Liver (tissue), 9 donors: ENCODE data around the gene SUGCT. TPM values are rescaled to one million over a fixed set of nuclear protein-coding genes. Genes with fewer than 3 reads are reported as not detected.
A peak's percentile ranks its signal among the peaks of the same experiment; 100 is the strongest.

ENCODE experiments used
- DNase-seq: peaks from one replicate; pipeline ENCODE4 v3.0.0-alpha.2; 2017; ENCODE audit warnings: low spot score
- H3K27ac ChIP-seq, 2 donors: one replicate each; pipeline ENCODE4 v1.7.0; 2013; ENCODE audit warnings: inconsistent platforms in 2 of 2, low read length in 2 of 2, control low read depth in 1 of 2, low read depth in 1 of 2, mild to moderate bottlenecking in 1 of 2
- H3K27me3 ChIP-seq, 4 donors: one replicate each; pipeline versions ENCODE4 v1.6.1 to v1.7.0; 2013; ENCODE audit warnings: low read length in 3 of 4, inconsistent platforms in 1 of 4, mild to moderate bottlenecking in 1 of 4, moderate library complexity in 1 of 4; ENCODE audit not compliant: control insufficient read depth in 4 of 4, insufficient read depth in 4 of 4
- H3K36me3 ChIP-seq, 4 donors: one replicate each; pipeline versions ENCODE4 v1.6.1 to v1.7.0; 2013; ENCODE audit warnings: low read length in 3 of 4, mild to moderate bottlenecking in 3 of 4, low read depth in 1 of 4, moderate library complexity in 1 of 4; ENCODE audit not compliant: control insufficient read depth in 4 of 4, insufficient read depth in 3 of 4
- H3K4me1 ChIP-seq, 4 donors: one replicate each; pipeline versions ENCODE4 v1.6.1 to v1.7.0; 2013; ENCODE audit warnings: low read length in 3 of 4, mild to moderate bottlenecking in 3 of 4, moderate library complexity in 1 of 4; ENCODE audit not compliant: control insufficient read depth in 4 of 4, insufficient read depth in 4 of 4
- H3K4me3 ChIP-seq, 3 donors: one replicate each; pipeline versions ENCODE4 v1.6.1 to v1.7.0; 2013; ENCODE audit warnings: low read length in 3 of 3, control low read depth in 1 of 3, low read depth in 1 of 3, mild to moderate bottlenecking in 1 of 3
- H3K9ac ChIP-seq, 2 donors: one replicate each; pipeline ENCODE4 v1.7.0; 2013; ENCODE audit warnings: low read length in 2 of 2, mild to moderate bottlenecking in 2 of 2, moderate library complexity in 2 of 2, control low read depth in 1 of 2, low read depth in 1 of 2
- H3K9me3 ChIP-seq, 4 donors: one replicate each; pipeline versions ENCODE4 v1.6.1 to v1.7.0; 2013; ENCODE audit warnings: low read length in 3 of 4; ENCODE audit not compliant: control insufficient read depth in 4 of 4
- EGR1 ChIP-seq, 2 donors: IDR thresholded peaks; 2 replicates each; pipeline ENCODE4 v1.6.1; 2016 to 2018; ENCODE audit warnings: antibody characterized with exemption in 2 of 2, low read depth in 2 of 2
- FOXA1 ChIP-seq: IDR thresholded peaks from 2 replicates; pipeline ENCODE4 v1.6.1; 2016; ENCODE audit warnings: antibody characterized with exemption
- FOXA2 ChIP-seq: IDR thresholded peaks from 2 replicates; pipeline ENCODE4 v1.6.1; 2016; ENCODE audit warnings: antibody characterized with exemption
- GABPA ChIP-seq, 2 donors: IDR thresholded peaks in 1 of 2; conservative IDR thresholded peaks in 1 of 2; 2 replicates each; pipeline ENCODE4 v1.6.1; 2016; ENCODE audit warnings: antibody characterized with exemption in 2 of 2, mild to moderate bottlenecking in 1 of 2, moderate library complexity in 1 of 2
- HNF4G ChIP-seq: IDR thresholded peaks from 2 replicates; pipeline ENCODE4 v1.6.1; 2016; ENCODE audit warnings: antibody characterized with exemption
- JUND ChIP-seq, 2 donors: IDR thresholded peaks; 2 replicates each; pipeline ENCODE4 v1.6.1; 2016; ENCODE audit warnings: antibody characterized with exemption in 2 of 2
- MAX ChIP-seq: IDR thresholded peaks from 2 replicates; pipeline ENCODE4 v1.6.1; 2016; ENCODE audit warnings: antibody characterized with exemption
- NR2F2 ChIP-seq: IDR thresholded peaks from 2 replicates; pipeline ENCODE4 v1.6.1; 2016; ENCODE audit warnings: antibody characterized with exemption
- RAD21 ChIP-seq, 2 donors: IDR thresholded peaks; 2 replicates each; pipeline ENCODE4 v1.6.1; 2016; ENCODE audit warnings: antibody characterized with exemption in 2 of 2, mild to moderate bottlenecking in 2 of 2
- RXRA ChIP-seq, 2 donors: IDR thresholded peaks; 2 replicates each; pipeline ENCODE4 v1.6.1; 2017 to 2018; ENCODE audit warnings: antibody characterized with exemption in 2 of 2, mild to moderate bottlenecking in 1 of 2
- SP1 ChIP-seq: IDR thresholded peaks from 2 replicates; pipeline ENCODE4 v1.6.1; 2018; ENCODE audit warnings: antibody characterized with exemption, mild to moderate bottlenecking
- TAF1 ChIP-seq: conservative IDR thresholded peaks from 2 replicates; pipeline ENCODE4 v1.6.1; 2016; ENCODE audit warnings: antibody characterized with exemption, mild to moderate bottlenecking
- YY1 ChIP-seq: IDR thresholded peaks from 2 replicates; pipeline ENCODE4 v1.6.1; 2016; ENCODE audit warnings: antibody characterized with exemption, mild to moderate bottlenecking
- WGBS: extraction: QIAGEN DNeasy Blood & Tissue Kit; methylation state at CpG from one replicate; pipeline ENCODE4 v1.1.7; 2013; 5-methylcytosine and 5-hydroxymethylcytosine counted together
- polyA plus RNA-seq, 2 donors: library from polyadenylated mRNA; stranded (reverse) in 1 of 2; unstranded in 1 of 2; fragments of 200-250 nt in 1 of 2; fragments of >200 nt in 1 of 2; fragmentation: Nextera tagmentation in 1 of 2; extraction: Ambion mirVana in 1 of 2; gene quantifications; one replicate each; pipeline versions ENCODE4 v1.2.1 to v1.2.3, GENCODE V29; 2013 to 2015
- total RNA-seq, 2 donors: library from RNA; depleted of rRNA; stranded (reverse); fragments of >200 nt; gene quantifications; one replicate each; pipeline ENCODE4 v1.2.3, GENCODE V29; 2014
- TF ChIP-seq, protein P1 (sequence below): IDR thresholded peaks from 2 replicates; pipeline ENCODE4 v1.6.1; 2016; ENCODE audit warnings: antibody characterized with exemption, mild to moderate bottlenecking
- donor health status: healthy.
- donor health status: healthy.
- donor health status: healthy.
- donor health status: healthy.
- donor health status: healthy.

The SUGCT gene
- total and polyA plus RNA-seq, 4 donors = 6.2 to 11.9 (median 9.9) TPM

GRCh38 chr7:40842641-40843040 is 707.8 kb downstream of the SUGCT start:
- Histone ChIP-seq H3K9me3 (peaks cover 0 to 4% (median 0%) of the 10 kb centered on the region in 4 donors), H3K4me1 (peaks cover 0 to 3% (median 0%) of the 10 kb centered on the region in 4 donors), H3K4me3 (no peak overlapping the region), H3K9ac (no peak overlapping the region), H3K36me3 (no peaks in the 10 kb centered on the region), H3K27me3 (no peaks in the 10 kb centered on the region), H3K27ac (no peak overlapping the region)
- no peak for DNase-seq
- TF ChIP-seq, protein P1, sequence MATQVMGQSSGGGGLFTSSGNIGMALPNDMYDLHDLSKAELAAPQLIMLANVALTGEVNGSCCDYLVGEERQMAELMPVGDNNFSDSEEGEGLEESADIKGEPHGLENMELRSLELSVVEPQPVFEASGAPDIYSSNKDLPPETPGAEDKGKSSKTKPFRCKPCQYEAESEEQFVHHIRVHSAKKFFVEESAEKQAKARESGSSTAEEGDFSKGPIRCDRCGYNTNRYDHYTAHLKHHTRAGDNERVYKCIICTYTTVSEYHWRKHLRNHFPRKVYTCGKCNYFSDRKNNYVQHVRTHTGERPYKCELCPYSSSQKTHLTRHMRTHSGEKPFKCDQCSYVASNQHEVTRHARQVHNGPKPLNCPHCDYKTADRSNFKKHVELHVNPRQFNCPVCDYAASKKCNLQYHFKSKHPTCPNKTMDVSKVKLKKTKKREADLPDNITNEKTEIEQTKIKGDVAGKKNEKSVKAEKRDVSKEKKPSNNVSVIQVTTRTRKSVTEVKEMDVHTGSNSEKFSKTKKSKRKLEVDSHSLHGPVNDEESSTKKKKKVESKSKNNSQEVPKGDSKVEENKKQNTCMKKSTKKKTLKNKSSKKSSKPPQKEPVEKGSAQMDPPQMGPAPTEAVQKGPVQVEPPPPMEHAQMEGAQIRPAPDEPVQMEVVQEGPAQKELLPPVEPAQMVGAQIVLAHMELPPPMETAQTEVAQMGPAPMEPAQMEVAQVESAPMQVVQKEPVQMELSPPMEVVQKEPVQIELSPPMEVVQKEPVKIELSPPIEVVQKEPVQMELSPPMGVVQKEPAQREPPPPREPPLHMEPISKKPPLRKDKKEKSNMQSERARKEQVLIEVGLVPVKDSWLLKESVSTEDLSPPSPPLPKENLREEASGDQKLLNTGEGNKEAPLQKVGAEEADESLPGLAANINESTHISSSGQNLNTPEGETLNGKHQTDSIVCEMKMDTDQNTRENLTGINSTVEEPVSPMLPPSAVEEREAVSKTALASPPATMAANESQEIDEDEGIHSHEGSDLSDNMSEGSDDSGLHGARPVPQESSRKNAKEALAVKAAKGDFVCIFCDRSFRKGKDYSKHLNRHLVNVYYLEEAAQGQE = no peak
- TF ChIP-seq RXRA (IDR thresholded peaks at IDR 0.05) = no peak
- TF ChIP-seq HNF4G = no peak
- no peak for TF ChIP-seq FOXA2
- no peak for TF ChIP-seq RAD21 (IDR thresholded peaks at IDR 0.05)
- TF ChIP-seq EGR1 (IDR thresholded peaks at IDR 0.05; ENCODE audit: low read depth in 2 of 2) = no peak
- TF ChIP-seq GABPA (IDR thresholded peaks at IDR 0.05 in 1 of 2, conservative IDR thresholded peaks at IDR 0.05 in 1 of 2) = no peak
- TF ChIP-seq SP1 = no peak
- TF ChIP-seq YY1 = no peak
- TF ChIP-seq FOXA1 = no peak
- TF ChIP-seq MAX = no peak

DNA sequence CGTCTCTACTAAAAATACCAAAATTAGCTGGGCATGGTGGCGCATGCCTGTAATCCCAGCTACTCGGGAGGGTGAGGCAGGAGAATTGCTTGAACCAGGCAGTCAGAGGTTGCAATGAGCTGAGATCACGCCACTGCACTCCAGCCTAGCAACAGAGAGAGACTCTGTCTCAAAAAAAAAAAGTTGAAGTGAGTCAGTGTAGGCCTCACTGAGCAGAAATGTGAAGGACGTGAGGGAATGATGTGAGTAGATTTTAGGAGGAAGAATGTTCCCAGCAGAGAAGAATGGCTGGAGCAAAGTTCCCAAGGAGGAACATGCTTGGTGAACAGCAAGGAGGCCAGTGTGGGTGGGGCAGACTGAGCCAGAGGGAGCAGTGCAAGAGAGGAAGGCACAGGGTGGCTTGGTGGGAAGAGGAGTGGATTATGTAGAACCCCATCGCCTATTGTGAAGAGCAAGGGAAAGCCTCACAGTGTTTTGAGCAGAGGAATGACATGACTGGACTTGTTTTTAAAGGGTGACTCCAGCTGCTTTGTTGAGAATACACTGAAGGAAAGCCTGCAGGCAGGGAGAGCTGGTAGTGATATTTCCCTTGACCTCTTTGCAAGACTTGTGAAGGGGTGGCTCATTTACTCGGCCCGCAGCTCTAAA is 708.7 kb downstream of the SUGCT start:
- Histone ChIP-seq H3K4me3 (no peak overlapping the region), H3K27me3 (no peaks in the 10 kb centered on the region), H3K36me3 (no peaks in the 10 kb centered on the region), H3K27ac (no peak overlapping the region), H3K4me1 (peaks cover 0 to 3% (median 0%) of the 10 kb centered on the region in 4 donors), H3K9ac (no peak overlapping the region), H3K9me3 (peaks cover 0 to 4% (median 0%) of the 10 kb centered on the region in 4 donors)
- DNase-seq = no peak
- 95% methylated on average over 8 of the region's 8 CpGs for WGBS
- no peak for TF ChIP-seq MAX
- no peak for TF ChIP-seq FOXA2
- no peak for TF ChIP-seq SP1
- no peak for TF ChIP-seq JUND (IDR thresholded peaks at IDR 0.05)
- TF ChIP-seq NR2F2 = no peak
- TF ChIP-seq EGR1 (IDR thresholded peaks at IDR 0.05; ENCODE audit: low read depth in 2 of 2) = no peak
- TF ChIP-seq TAF1 = no peak

GRCh38 chr7:40845943-40846342 is 711.1 kb downstream of the SUGCT start:
- H3K9ac ChIP-seq = no peak overlapping the region
- no peak overlapping the region for H3K27ac ChIP-seq
- H3K4me3 ChIP-seq = no peak overlapping the region
- H3K27me3 ChIP-seq = no peaks in the 10 kb centered on the region
- 45% methylated on average over 6 of the region's 6 CpGs for WGBS
- no peaks in the 10 kb centered on the region for H3K36me3 ChIP-seq
- peaks cover 0 to 4% (median 0%) of the 10 kb centered on the region in 4 donors for H3K9me3 ChIP-seq
- no peak for TF ChIP-seq EGR1 (IDR thresholded peaks at IDR 0.05; ENCODE audit: low read depth in 2 of 2)
- peak in 1 of 2 donors; percentile 19 for TF ChIP-seq RXRA (IDR thresholded peaks at IDR 0.05)
- DNase-seq = no peak
- H3K4me1 ChIP-seq = peaks cover 0 to 3% (median 0%) of the 10 kb centered on the region in 4 donors
